NCI-H1930 (cell line): Measurements from ENCODE around the gene BTBD16.

Experiments
- DNase-seq, 2 experiments: peaks; one replicate each; lab custom pipeline; 2025; lab: John Stamatoyannopoulos, UW

BTBD16 gene

DNA sequence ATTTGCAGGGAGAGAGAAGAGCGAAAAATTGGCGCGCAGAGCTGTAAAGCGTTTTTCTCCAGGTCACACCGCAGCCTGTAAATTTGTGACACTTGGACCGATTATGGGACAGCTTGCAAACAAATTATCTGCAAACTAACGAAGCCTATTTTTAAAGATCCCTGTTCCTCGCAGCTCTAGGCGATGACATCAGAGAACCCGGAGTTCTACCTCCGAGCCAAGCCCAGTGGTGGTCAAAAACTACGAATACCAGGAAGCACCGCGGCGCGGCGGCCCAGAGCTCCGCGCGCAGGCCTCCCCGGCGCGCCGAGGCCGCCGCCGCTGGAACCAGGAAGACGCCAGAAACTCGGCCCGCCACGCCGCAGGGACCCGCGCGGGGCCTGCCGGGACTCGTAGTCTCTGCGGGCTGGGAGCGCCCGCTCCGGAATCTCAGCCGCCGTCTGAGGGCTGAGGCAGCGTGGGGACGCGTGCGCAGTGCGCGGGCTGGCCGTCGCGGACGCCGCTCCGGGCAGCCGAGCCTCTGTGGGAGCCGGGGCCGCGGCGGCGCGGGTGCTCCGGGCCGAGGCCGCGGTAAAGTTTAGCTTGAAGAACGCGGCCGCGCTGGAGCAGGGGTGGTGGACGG, 103.3 kb downstream of the BTBD16 start, which contains the start of gene PLEKHA1:
Gene PLEKHA1 (plus strand): TSS at position 472 of the 622 bp plus-strand sequence. CDS start 18,493 bp downstream, outside the sequence.
- DNase-seq, result peak; percentile 66 to 90

DNA sequence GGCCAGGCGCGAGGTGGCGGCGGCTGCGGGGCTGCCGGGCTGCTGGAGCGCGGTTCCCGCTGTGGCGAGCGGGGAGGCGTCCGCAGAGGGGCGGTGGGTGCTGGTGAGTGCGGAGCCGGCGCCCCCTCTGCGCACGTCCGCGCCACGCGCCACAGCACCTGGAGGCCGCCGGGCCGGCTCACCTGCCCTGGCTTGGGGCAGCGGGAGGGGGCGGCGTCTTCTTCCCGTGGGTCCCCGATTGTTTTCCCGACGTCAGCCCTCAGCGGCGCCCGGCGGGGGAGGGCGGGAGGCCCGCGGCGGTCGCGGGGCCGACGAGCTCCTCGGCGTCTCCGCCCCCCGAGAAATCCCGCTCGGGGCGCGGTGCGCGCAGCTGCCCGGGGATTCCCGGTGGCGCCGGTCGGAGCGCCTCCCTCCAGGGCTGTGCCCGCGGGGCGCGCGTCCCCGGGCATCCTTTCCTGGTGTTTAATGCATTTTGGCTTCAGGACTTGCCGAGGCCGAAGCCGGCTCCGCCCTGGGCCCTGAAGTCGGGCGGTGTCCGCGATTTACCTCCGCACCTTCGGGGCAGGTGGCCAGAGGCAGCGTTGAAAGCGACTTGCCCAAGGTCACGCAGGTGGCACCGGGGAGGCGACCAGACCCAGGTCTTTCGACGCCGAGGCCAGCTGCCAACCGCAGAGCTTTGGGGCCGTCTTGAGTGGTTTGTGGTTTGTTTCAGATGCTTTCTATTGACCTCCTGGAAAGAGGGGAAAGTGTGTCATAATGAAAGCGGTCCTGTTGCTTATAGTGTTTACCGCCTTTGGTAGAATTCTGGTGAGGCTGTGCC, 104.0 kb downstream of the BTBD16 start:
- DNase-seq, result peak; percentile 26 to 29

DNA sequence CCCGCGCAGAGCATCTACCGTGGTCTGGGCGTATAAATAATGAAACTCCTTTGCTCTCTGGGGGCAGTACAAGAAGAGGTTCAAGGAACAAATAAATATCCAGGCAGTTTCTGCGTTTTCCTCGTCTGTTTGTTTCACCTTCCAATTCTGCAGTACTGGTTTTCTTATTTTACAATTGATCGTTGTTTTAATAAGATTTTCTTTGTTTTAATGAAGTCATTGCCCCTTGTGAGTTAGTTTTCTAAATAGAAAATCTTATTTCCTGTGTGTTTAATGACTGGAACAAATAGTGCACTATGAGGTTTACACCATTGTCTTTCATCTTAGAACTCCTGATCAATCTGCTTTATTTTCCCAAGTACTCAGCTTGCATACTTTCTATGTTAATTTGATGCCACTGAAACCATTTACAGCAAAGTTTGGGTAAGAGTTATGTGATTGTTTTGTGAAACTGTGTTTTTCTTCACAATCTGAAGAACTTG, 104.6 kb downstream of the BTBD16 start:
- DNase-seq, result no peak

DNA sequence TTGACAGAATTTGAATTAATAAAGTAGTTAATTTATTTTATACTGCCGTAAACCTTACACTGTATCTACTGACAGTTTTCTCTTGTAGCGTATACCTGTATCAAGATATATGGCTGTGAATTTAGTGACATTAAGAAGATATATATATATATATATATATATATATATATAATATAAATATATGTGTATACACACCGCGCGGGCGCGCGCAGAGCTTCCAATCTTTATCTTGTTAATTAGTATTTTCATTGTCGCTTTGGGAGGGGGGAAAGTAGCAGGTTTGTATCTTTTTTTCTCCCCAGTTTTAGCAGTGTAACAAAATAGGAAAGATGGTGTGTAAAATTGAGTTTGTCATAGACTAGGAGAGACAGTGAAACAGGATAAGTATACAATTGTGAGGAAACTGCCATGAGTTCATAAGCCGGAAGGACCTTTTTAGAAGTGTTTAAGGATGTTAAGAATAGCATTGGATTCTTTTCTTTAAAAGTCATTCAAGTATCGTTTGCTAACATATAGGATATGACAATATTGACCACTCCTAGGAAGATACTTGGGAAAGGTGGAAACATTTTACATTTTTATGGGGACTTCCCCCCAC, 105.4 kb downstream of the BTBD16 start:
- DNase-seq, result no peak

DNA sequence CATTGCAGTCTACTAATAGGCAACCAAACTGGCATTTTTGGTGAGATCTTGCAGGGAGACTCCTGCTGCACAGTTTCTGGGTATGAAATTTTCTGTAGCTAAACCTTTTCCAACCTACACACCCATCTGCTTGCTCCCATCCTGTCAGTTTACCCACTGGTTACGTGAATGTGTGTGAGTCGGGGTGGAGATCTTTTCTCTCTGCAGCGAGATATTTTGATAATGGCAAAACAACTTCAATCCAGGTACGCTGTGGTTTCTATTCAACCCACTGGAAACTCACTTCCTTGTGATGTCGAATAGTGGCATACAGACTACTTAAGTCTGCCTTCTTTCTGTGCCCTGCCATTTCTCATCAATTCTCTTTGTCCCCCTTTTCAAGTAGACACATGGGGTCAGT, 107.9 kb downstream of the BTBD16 start:
- no peak for DNase-seq

DNA sequence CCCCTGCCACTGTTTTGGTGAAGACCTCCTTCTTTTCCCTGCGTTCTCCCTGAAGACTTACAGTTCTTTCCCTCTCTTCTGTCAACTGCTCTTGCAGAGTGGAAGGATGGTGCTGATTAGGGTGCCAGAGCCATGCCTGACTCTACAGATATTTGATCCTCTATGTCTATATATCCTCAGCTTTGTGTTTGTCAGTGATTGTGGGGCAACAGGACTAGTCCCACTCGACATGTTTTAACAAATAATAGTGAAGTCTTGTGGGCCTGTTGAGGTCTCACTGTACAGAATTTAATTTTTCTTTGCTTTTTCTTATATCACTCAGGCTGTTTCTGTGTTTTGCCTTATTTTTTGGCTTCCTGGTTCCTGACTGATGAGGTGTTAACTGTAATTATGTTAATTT, 108.4 kb downstream of the BTBD16 start:
- DNase-seq, result no peak

DNA sequence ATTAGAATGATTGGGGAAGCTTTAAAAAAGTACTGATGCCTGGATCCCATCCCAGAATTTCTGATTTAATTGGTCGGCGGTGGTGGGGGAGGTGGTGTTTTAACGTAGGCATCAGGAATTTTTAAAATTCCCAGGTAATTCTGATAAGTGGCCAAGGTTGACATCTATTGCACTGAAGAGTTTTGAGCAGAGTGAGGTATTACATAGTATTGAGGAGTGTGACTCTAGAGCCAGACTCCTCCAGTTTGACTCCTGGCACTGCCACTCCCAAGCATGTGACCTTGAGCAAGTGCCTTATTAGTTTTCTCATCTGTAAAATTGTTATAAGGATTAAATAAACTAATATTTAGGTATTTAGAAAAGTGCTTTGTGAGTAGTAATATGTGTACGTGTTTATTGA, 109.6 kb downstream of the BTBD16 start:
- no peak for DNase-seq

DNA sequence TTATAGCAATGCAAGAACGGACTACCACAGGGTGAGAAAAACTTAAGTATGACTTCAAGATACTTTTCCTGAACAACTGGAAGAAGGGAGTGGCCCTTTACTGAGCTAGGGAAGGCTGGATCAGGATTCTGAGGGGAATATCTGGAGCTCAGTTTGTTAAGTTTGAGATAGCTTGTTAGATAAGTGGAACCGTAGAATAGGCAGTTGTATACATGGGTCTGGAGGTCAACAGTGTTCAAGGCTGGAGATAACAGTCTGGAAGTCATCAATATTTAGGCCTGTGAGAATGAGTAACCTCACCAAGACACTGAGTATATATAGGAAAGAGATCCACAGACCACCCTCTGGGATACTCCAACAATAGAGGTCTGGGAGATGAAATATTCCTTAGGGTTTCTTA, 110.6 kb downstream of the BTBD16 start:
- DNase-seq, result no peak

DNA sequence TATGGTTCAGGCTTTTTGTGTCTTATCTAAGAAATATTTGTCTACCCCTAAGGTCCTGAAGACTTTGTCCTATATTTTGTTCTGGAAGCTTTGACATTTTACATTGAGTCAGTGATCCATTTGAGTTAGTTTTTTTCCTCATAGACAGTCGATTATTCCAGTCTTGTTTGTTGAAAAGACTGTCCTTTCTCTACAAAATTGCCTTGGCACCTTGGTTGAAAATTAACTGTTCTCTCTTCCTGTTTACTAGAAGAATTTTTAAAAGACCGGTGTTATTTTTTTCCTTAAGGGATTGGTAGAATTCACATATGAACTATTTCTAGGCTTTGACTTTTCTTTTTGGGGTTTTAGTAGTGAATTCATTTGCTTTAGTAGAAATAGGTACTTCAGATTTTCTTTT, 115.4 kb downstream of the BTBD16 start:
- DNase-seq, result no peak

DNA sequence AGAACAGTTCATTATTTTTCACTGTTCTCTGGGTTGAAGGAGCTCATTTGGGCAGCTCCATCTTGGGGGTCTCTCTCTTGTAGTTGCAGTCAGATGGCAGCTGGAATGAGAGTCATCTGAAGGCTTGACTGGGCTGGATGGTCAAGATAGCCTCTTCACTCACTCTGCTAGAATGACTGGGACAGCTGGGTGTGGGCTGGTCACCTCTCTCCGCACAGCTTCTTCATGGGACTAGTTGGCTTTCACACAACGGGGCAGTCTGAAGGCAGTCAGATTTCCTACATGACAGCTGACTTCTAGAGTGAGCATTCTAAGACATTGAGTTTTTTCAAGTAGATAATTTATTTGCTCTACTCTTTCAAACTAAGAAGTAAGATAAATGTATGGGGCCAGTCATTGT, 116.5 kb downstream of the BTBD16 start:
- no peak for DNase-seq
